H1 (cell line): Measurements from ENCODE around the gene SPATA13. TPM values are rescaled to one million over a fixed set of nuclear protein-coding genes. Genes with fewer than 3 reads are reported as not detected.

Experiments used
- CTBP2 ChIP-seq: IDR thresholded peaks from 2 replicates; pipeline ENCODE4 v1.7.0; 2011; ENCODE audit warnings: borderline replicate concordance, mild to moderate bottlenecking, moderate library complexity, mixed read lengths, low read length; ENCODE audit not compliant: insufficient read depth, insufficient read length
- EGR1 ChIP-seq: IDR thresholded peaks from 2 replicates; pipeline ENCODE4 v1.6.1; 2011; ENCODE audit warnings: low read depth, low read length, borderline replicate concordance
- RXRA ChIP-seq: IDR thresholded peaks from 2 replicates; pipeline ENCODE4 v1.6.1; 2011; ENCODE audit warnings: low read depth, mild to moderate bottlenecking, low read length, moderate library complexity; ENCODE audit not compliant: insufficient read depth
- SUZ12 ChIP-seq: fragments of 200-600 bp; sonication (generic); IDR thresholded peaks from 2 replicates; pipeline ENCODE4 v1.6.1; 2012; ENCODE audit warnings: mild to moderate bottlenecking, inconsistent platforms, low read length, moderate library complexity, mixed read lengths
- polyA plus RNA-seq, 7 experiments: library from polyadenylated mRNA; depleted of rRNA in 3 of 7; stranded (reverse) in 5 of 7; unstranded in 2 of 7; fragments of >200 nt in 5 of 7; fragments of 200-250 nt in 2 of 7; gene quantifications; 1 replicate in 5 of 7; 2 replicates in 1 of 7; 4 replicates in 1 of 7; pipeline versions ENCODE4 v1.2.1 to v1.2.3, GENCODE V29; 2011 to 2013; ENCODE audit warnings: missing spikeins in 2 of 7, mixed read lengths in 2 of 7
- total RNA-seq: library from RNA; stranded (reverse); fragmentation: NEBNext Ultra II Directional; extraction: Animal tissue kit (Norgen Biotek cat#: 25700); gene quantifications from 2 replicates; pipeline ENCODE4 v1.2.1, GENCODE V29; 2021
- TF ChIP-seq, protein P1 (sequence below): fragments of 300-600 bp; sonication (generic); IDR thresholded peaks from 2 replicates; pipeline ENCODE4 v1.7.1; 2012; ENCODE audit warnings: low read length, moderate library complexity, mild to moderate bottlenecking, inconsistent platforms; ENCODE audit not compliant: insufficient replicate concordance

Gene SPATA13
- total and polyA plus RNA-seq, 2 of the 8 experiments (the other 6 are each of a cell fraction or from before 2014, with no cell fraction given), result 12.6 to 30.9 TPM

- TF ChIP-seq, protein P1, sequence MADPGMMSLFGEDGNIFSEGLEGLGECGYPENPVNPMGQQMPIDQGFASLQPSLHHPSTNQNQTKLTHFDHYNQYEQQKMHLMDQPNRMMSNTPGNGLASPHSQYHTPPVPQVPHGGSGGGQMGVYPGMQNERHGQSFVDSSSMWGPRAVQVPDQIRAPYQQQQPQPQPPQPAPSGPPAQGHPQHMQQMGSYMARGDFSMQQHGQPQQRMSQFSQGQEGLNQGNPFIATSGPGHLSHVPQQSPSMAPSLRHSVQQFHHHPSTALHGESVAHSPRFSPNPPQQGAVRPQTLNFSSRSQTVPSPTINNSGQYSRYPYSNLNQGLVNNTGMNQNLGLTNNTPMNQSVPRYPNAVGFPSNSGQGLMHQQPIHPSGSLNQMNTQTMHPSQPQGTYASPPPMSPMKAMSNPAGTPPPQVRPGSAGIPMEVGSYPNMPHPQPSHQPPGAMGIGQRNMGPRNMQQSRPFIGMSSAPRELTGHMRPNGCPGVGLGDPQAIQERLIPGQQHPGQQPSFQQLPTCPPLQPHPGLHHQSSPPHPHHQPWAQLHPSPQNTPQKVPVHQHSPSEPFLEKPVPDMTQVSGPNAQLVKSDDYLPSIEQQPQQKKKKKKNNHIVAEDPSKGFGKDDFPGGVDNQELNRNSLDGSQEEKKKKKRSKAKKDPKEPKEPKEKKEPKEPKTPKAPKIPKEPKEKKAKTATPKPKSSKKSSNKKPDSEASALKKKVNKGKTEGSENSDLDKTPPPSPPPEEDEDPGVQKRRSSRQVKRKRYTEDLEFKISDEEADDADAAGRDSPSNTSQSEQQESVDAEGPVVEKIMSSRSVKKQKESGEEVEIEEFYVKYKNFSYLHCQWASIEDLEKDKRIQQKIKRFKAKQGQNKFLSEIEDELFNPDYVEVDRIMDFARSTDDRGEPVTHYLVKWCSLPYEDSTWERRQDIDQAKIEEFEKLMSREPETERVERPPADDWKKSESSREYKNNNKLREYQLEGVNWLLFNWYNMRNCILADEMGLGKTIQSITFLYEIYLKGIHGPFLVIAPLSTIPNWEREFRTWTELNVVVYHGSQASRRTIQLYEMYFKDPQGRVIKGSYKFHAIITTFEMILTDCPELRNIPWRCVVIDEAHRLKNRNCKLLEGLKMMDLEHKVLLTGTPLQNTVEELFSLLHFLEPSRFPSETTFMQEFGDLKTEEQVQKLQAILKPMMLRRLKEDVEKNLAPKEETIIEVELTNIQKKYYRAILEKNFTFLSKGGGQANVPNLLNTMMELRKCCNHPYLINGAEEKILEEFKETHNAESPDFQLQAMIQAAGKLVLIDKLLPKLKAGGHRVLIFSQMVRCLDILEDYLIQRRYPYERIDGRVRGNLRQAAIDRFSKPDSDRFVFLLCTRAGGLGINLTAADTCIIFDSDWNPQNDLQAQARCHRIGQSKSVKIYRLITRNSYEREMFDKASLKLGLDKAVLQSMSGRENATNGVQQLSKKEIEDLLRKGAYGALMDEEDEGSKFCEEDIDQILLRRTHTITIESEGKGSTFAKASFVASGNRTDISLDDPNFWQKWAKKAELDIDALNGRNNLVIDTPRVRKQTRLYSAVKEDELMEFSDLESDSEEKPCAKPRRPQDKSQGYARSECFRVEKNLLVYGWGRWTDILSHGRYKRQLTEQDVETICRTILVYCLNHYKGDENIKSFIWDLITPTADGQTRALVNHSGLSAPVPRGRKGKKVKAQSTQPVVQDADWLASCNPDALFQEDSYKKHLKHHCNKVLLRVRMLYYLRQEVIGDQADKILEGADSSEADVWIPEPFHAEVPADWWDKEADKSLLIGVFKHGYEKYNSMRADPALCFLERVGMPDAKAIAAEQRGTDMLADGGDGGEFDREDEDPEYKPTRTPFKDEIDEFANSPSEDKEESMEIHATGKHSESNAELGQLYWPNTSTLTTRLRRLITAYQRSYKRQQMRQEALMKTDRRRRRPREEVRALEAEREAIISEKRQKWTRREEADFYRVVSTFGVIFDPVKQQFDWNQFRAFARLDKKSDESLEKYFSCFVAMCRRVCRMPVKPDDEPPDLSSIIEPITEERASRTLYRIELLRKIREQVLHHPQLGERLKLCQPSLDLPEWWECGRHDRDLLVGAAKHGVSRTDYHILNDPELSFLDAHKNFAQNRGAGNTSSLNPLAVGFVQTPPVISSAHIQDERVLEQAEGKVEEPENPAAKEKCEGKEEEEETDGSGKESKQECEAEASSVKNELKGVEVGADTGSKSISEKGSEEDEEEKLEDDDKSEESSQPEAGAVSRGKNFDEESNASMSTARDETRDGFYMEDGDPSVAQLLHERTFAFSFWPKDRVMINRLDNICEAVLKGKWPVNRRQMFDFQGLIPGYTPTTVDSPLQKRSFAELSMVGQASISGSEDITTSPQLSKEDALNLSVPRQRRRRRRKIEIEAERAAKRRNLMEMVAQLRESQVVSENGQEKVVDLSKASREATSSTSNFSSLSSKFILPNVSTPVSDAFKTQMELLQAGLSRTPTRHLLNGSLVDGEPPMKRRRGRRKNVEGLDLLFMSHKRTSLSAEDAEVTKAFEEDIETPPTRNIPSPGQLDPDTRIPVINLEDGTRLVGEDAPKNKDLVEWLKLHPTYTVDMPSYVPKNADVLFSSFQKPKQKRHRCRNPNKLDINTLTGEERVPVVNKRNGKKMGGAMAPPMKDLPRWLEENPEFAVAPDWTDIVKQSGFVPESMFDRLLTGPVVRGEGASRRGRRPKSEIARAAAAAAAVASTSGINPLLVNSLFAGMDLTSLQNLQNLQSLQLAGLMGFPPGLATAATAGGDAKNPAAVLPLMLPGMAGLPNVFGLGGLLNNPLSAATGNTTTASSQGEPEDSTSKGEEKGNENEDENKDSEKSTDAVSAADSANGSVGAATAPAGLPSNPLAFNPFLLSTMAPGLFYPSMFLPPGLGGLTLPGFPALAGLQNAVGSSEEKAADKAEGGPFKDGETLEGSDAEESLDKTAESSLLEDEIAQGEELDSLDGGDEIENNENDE, result no peak
- TF ChIP-seq SUZ12, result no peak
- TF ChIP-seq RXRA, result no peak
- TF ChIP-seq CTBP2, result no peak
- TF ChIP-seq EGR1, result no peak
These were observed 55.2 kb downstream of the SPATA13 start (continued) for GRCh38 chr13:24215732-24216131.
